DMS 273 (cell line): ENCODE results near the gene DCP1B.

ENCODE experiments used
- DNase-seq: peaks from one replicate; lab custom pipeline; 2025; ENCODE audit not compliant: unreplicated experiment; lab: John Stamatoyannopoulos, UW

The DCP1B gene

DNA sequence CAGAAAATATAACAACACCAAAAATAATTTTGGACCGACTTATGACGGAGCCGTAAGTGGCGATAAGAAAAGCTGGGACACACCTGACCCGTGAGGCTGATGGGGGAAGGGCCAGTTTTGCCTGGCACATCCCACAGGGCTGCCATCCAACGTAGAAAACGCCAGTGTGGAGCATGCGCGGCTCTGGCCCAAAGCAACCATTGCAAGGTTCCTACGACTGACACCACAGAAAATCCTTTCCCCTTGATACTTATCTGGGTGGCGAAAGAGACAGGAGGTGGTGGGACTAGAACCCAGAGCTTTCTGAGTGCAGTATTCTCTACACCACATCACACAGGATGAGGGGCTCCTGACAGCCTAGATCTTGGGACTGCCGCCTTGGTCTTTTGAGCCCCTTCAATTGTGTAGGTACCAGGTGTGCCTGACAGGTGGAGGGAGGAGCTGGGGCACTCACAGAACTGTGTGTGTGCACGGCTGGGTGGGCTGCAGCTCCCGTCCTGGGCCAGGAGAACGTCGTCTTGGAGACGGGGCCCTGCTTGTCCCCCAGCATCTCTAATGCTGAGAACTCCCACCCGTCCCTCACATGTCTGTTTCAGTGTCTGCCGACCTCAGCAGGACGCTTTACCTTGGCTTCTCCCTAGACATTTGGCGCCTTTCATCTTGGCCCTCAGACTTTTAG is 68.4 kb downstream of the DCP1B start:
- DNase-seq: no peak

DNA sequence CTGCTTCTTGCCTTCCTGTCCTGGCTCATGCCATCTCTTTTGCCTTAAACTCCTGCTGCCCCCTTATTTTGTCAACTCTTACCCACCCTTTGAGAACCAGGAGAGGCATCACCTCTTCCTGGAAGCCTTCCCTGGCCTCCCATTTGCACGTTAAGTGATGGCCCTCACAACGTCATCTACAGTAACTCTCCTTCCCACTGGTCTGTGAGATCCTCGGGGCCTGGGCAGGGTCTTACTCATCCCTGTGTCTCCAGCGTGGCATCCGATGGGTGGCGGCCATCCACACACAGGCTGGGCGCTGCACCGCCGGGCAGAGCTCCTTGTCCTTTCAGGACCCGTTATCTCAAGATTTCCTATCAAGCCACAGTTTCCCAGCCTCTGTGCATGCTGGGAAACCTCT is 69.0 kb downstream of the DCP1B start:
- no peak for DNase-seq

DNA sequence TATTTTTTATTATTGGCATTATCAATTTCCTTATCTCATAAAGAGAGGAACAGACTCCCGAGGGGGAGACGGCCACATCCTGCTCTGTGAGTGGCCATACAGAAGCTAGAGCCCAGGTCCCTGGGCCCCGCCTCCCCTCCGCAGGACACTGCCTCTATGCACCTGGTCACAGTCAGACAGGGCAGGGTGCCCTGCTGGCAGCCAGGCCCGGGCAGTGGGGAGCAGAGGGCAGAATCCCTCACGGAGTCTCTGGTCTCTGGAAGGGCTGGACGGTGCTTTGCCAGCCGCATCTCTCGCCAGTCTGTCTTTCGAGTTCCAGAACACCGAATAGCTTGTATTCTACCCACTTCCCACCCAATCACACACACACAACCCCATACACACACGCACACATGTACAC is 69.4 kb downstream of the DCP1B start:
- no peak for DNase-seq

- DNase-seq: no peak
Measured at GRCh38 chr12:1934068-1934467, 70.2 kb downstream of the DCP1B start.

- peak; percentile 72 for DNase-seq
Measured at GRCh38 chr12:1933342-1934051, 70.8 kb downstream of the DCP1B start.

DNA sequence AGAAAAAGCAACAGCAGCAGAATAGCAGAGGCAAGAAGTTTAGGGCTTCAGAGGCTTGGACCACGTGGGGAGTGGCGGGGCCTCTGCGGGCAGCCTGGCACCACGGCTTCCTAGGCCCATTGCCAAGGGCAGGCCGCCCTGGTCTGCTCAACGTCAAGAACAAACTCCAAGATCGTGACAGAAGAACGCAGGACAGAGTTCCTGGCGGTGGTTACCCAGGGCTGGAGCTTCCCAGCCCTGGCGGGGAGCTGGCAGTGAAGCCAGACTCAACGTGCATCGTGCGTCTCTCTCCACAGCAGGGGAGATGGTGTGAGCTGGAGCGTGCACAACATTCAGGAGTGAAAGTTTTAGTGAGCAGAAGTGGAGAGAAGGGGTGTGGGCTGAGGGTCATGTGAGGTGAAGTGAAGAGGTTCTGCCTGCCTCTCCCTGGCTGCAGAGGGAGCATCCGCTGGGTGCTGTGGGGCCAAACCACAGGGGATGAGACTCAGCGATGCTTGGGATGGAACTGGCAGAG is 71.9 kb downstream of the DCP1B start:
- peak; percentile 73 for DNase-seq

DNA sequence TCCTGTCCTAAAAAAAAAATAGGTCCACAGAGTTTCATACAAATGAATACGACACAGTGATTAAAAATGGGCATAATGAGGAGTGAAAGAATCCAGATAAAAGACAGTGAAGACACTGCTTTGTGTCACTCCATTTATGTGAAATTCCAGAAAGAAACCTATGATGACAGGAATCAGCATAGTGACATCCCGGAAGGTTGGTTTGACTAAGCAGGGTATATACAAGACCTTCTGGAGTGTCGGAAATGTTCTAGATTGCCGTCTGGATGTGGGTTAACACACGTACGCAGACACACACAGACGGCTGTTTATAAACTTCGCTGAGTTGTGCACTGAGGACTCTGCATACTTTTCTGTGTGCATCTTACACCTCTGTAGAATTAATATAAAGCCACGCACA is 72.6 kb downstream of the DCP1B start:
- no peak for DNase-seq

- no peak for DNase-seq
Measured at GRCh38 chr12:1930803-1931597, 73.3 kb downstream of the DCP1B start.

GRCh38 chr12:1929985-1930802 is 74.1 kb downstream of the DCP1B start:
- no peak for DNase-seq

DNA sequence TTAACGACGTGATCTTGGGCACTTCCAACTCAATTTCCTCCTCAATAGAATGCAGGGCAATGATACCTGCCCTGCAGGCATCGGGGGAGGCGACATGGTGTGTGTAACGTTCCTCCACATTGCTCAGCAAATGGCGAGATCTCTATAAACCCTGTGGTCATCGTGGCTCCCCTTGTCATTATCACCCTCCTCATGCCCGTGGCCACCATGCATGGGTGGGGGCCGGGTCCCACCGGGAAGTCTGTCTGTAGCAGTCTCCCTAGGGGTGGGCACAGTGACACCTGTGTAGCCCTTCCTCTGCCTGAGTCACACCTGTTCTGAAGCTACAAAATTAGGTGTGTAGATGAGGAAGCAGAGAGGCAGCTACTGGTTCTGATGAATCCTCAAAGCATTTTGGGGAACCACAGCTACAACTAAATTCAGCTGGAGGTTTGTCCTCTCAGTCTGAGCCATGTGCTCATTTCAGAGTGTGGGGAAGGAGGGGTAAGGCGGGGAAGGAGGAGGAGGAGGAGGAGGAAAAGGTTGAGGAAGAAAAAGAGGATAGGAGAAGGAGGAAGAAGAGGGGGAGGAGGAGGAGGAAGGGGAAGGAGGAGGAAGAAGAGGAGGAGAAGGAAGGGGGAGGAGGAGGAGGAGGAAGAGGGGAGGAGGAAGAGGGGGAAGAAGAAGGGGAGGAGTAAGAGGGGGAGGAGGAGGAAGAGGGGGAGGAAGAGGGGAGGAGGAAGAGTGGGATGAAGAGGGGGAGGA is 74.8 kb downstream of the DCP1B start:
- no peak for DNase-seq

DNA sequence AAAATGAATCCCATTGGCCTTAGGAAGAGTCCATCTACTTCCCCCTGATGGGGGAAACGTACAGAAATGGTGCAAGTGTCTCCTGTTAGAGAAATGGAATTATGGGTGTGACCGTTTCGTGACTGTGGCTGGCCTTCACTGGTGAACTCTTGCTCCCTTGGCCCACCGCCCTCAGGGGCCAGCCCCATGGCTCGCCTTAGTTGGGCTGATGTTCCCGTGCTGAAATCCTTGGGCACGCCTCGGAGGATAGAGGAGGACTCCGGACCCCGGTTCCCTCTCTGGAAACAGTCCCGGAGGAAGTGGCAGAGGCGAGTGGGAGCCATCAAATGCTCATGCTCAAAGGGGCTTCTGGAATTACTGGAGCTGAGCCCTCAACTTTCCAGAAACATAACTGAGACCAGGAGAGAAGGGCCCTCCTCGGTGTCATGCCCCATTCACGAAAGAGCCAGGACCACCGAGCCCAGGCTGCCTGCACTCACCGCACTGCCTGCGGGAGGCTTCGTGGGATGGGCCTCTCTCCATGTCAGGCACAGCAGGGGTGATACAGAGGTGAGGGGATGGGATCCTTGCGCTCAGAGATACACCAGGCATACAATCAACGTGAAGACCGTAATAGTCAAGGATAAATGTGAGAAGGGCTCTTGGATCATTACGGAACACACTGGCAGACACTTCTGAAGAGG is 75.7 kb downstream of the DCP1B start:
- DNase-seq: no peak

GRCh38 chr12:1927751-1928351 is 76.4 kb downstream of the DCP1B start:
- DNase-seq: peak; percentile 34

DNA sequence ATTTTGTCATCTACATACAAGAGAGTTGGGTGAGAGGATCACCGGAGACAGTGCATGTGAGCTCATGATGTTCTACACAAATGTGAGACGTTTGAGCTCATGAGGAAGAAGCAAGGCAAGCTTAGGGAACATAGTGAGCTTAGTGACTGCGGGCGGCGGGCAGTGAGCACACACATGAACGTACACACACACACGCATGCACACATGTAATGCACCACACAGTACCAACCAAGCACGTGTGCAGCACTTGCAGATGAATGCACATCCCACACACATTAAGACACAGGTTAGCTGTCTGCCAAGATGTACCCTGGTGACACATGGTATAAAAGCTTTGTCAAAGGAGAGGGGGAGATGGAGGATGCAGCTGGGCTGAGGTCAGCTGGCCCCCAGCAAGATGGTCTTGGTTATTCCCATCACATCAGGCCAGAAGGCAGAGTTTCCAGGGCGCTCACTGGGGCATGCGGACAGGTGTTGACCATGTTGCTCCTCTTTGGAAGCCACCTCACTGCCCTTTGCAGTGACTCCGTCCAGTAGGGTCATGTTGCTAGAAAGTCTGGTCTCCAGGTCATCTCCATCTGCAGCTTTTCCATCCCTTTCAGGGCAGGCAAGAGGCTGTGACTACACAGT is 77.1 kb downstream of the DCP1B start:
- DNase-seq: no peak

DNA sequence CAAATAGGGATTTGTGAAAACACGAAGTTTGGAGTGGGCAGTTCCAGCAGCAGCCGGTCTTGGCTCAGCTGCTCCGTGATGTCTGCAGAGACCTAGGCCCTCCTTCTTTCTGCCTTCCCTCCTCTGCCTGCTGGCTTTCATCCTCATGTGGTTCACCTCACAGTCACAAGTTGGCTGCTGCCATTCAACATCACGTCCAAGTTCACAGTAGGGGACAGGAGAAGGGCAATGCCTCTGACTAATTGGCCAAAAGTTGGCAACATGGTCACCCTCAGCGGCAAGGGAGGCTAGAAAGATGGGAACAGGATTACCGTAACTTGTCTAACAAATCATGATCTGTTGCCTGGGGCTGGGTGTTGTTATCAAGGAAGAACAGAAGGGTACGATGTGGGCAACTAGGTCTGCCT is 78.0 kb downstream of the DCP1B start:
- DNase-seq: no peak

GRCh38 chr12:1925684-1926006 is 78.6 kb downstream of the DCP1B start:
- DNase-seq: no peak

GRCh38 chr12:1924996-1925683 is 79.1 kb downstream of the DCP1B start:
- DNase-seq: no peak

DNA sequence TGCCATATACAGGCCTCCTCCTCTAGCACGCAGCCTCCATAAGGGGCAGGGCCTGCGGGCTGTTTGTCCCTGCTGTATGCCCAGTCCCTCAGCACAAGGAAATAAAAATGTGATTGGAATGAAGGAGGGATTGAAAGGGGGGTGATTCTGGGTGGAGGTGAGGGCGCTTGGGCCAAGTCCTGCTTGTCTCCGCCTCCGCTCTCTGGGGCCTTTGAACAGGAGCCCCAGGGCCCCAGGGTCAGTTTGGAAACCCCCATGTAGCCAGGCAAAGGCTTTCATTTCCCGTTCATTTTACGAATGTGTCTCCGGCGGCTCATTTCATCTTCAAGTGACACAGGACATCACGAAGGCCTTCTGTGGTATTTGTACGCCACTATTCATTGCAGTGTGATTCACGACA is 81.3 kb downstream of the DCP1B start:
- DNase-seq: no peak

DNA sequence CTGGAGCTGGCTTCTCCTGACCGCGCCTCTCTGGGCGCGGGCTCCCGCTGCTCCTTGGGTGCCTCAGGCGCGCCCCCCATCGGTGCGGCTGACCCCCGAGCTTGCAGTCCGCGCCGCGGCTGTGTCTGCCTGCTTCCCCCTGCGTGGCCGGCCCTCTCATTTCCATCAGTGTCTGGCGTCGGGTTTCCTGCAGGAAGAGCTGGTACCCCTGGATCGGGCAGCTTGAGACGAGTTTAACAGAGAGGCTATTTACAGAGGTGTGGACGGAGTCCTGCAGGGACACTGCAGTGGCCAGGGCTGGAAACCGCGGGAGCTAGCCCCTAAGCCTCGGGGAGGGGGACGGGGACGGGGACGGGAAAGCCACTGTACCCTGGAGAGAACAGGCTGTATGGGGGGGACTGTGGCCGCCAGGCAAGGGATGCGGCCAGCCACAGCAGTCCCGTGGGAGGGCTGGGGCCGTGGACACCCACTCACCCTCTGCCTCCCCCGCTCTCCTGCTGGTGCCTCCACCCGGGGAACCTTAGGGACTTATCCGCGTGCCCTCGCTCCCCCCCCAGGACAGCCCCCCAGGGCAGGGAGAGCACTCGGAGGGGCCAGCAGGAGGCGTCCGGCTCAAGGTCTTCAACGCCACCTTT is 82.1 kb downstream of the DCP1B start:
- DNase-seq: no peak
